Uterus (tissue), 4 donors: ENCODE measurements around the gene OOSP3. TPM values are rescaled to one million over a fixed set of nuclear protein-coding genes. Genes with fewer than 3 reads are reported as not detected.

Experiments
- DNase-seq, 2 donors: peaks; one replicate each; pipeline ENCODE4 v3.0.0-alpha.2; 2019 to 2020
- H3K27ac ChIP-seq, 2 donors: fragments of 200-600 bp; sonication (generic); 1 replicate in 1 of 2; 2 replicates in 1 of 2; pipeline ENCODE4 v1.5.1; 2016 to 2018
- H3K27me3 ChIP-seq, 2 donors: fragments of 200-600 bp; sonication (generic); one replicate each; pipeline ENCODE4 v1.5.1; 2018 to 2019; ENCODE audit warnings: control low read depth in 1 of 2
- H3K36me3 ChIP-seq, 2 donors: fragments of 200-600 bp; sonication (generic); one replicate each; pipeline ENCODE4 v1.5.1; 2019; ENCODE audit warnings: control low read depth in 1 of 2
- H3K4me1 ChIP-seq, 2 donors: fragments of 200-600 bp; sonication (generic); one replicate each; pipeline ENCODE4 v1.5.1; 2018 to 2019; ENCODE audit warnings: control low read depth in 1 of 2
- H3K4me3 ChIP-seq, 2 donors: fragments of 200-600 bp; sonication (generic); 1 replicate in 1 of 2; 2 replicates in 1 of 2; pipeline ENCODE4 v1.5.1; 2018 to 2019; ENCODE audit warnings: mild to moderate bottlenecking in 1 of 2
- H3K9me3 ChIP-seq, 2 donors: fragments of 200-600 bp; sonication (generic); one replicate each; pipeline ENCODE4 v1.5.1; 2019; ENCODE audit warnings: control low read depth in 1 of 2
- POLR2A ChIP-seq, 2 donors: fragments of 450-650 bp; IDR thresholded peaks; one replicate each; pipeline ENCODE4 v1.6.1; 2016; ENCODE audit warnings: antibody characterized with exemption in 2 of 2, mild to moderate bottlenecking in 1 of 2, moderate library complexity in 1 of 2
- intact Hi-C: fragments of 100-400 bp; cut with DNase I; formaldehyde crosslinking; loops from one replicate; pipeline ENCODE4 v1.15.1; 2023; ENCODE audit warnings: low total_unique reads
- total RNA-seq, 4 donors: library from RNA; depleted of rRNA in 3 of 4; stranded (reverse); fragments of >200 nt in 3 of 4; gene quantifications; one replicate each; pipeline versions ENCODE4 v1.1.0 to v1.2.4, GENCODE V29; 2014 to 2023
- TF ChIP-seq, protein P1 (sequence below), 4 experiments: fragments of 200-600 bp in 2 of 4; fragments of 450-650 bp in 2 of 4; sonication (generic) in 2 of 4; IDR thresholded peaks; one replicate each; pipeline ENCODE4 v1.5.1; 2016 to 2019; ENCODE audit warnings: antibody characterized with exemption in 4 of 4, mild to moderate bottlenecking in 2 of 4, moderate library complexity in 1 of 4
- donor health status: DM: yes; HTN: yes; CAD: no.

The OOSP3 gene
- total RNA-seq, 4 donors from 2014 or later, result not detected

DNA sequence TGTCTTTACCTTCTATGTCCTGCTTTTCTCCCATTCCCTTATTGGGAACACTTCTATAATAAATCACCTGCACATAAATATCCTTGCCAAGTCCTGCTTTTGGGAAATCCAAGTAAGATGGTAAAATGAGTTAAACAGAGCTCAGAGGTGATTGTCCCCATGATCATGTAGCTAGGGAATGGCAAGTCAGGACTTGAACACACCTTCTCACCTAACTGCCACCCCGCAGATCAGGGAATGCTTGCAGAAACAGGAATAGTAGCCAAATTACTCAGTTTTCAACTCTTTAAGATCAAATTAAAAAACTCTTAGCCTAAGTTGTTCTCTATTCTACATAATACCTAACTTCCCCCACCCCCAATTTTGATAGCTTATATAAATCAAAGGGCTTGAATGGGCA, 16.0 kb downstream of the OOSP3 start:
- H3K9me3 ChIP-seq, result no peaks in the 10 kb centered on the region
- no peaks in the 10 kb centered on the region for H3K36me3 ChIP-seq
- H3K27me3 ChIP-seq, result no peaks in the 10 kb centered on the region
- TF ChIP-seq, protein P1, sequence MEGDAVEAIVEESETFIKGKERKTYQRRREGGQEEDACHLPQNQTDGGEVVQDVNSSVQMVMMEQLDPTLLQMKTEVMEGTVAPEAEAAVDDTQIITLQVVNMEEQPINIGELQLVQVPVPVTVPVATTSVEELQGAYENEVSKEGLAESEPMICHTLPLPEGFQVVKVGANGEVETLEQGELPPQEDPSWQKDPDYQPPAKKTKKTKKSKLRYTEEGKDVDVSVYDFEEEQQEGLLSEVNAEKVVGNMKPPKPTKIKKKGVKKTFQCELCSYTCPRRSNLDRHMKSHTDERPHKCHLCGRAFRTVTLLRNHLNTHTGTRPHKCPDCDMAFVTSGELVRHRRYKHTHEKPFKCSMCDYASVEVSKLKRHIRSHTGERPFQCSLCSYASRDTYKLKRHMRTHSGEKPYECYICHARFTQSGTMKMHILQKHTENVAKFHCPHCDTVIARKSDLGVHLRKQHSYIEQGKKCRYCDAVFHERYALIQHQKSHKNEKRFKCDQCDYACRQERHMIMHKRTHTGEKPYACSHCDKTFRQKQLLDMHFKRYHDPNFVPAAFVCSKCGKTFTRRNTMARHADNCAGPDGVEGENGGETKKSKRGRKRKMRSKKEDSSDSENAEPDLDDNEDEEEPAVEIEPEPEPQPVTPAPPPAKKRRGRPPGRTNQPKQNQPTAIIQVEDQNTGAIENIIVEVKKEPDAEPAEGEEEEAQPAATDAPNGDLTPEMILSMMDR (IDR thresholded peaks at IDR 0.05), result no peak
- TF ChIP-seq POLR2A (IDR thresholded peaks at IDR 0.05), result no peak
- DNase-seq, result no peak
- H3K4me1 ChIP-seq, result no peaks in the 10 kb centered on the region
- H3K4me3 ChIP-seq, result no peak overlapping the region
- H3K27ac ChIP-seq, result no peak overlapping the region
- intact Hi-C loops, result no loop called here

DNA sequence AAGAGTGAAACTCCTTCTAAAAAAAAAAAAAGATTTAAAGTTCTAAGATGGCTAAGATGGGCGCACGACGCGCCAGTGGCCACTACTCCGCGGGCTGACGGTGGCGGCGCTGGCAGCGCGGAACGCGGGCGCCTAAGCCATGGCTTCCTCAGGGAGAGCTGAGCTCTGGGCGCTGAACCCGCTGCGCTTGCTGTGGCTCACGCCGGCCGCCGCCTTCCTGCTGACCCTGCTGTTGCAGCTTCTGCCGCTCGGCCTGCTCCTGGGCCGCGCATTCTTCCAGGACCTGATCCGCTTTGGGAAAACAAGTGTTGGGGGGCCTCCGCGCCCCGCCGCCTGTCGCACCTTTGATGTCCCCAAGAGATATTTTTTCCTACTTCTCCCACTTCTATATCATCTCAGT, 19.5 kb downstream of the OOSP3 start:
- TF ChIP-seq, protein P1 (IDR thresholded peaks at IDR 0.05), result no peak
- no peak for TF ChIP-seq POLR2A (IDR thresholded peaks at IDR 0.05)
- Histone ChIP-seq H3K4me1 (no peaks in the 10 kb centered on the region), H3K4me3 (no peak overlapping the region), H3K36me3 (no peaks in the 10 kb centered on the region), H3K27me3 (no peaks in the 10 kb centered on the region), H3K9me3 (no peaks in the 10 kb centered on the region), H3K27ac (no peak overlapping the region)
- DNase-seq, result no peak
- intact Hi-C loops, result no loop called here

DNA sequence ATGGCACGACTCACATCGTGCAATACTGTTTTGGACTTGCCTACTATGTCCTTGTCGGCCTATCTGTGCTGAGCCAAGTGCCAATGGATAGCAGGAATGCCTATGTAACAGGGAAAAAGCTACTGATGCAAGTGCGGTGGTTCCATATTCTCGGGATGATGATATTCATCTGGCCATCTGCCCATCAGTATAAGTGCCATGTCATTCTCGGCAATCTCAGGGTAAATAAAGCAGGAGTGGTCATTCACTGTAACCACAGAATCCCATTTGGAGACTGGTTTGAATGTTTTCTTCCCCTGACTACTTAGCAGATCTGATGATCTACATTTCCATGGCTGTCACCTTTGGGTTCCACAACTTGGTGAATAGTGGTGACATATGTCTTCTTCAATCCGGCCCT, 20.1 kb downstream of the OOSP3 start:
- Histone ChIP-seq H3K27me3 (no peaks in the 10 kb centered on the region), H3K4me1 (no peaks in the 10 kb centered on the region), H3K36me3 (no peaks in the 10 kb centered on the region), H3K27ac (no peak overlapping the region), H3K9me3 (no peaks in the 10 kb centered on the region), H3K4me3 (no peak overlapping the region)
- DNase-seq, result no peak
- TF ChIP-seq POLR2A (IDR thresholded peaks at IDR 0.05), result no peak
- TF ChIP-seq, protein P1 (IDR thresholded peaks at IDR 0.05), result no peak
- intact Hi-C loops, result no loop called here

DNA sequence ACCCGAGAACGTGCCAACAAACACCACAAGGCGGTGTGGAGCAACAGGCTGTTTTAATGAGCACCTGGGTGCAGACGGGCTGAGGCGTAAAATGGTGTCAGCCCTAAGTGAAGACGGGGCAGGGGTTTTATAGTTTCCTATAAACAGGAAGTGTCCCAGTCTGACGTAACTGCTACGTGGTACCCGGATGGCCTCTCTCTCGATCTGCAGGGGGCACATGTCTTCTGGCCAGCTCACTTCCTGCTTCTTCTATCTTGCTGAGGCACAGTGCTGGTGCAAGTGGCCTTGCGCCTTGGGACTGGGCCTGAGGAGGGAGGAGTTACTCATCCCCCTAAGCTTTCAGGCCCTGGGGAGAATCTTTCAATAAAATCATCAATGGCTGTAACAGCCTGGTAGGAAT, 20.9 kb downstream of the OOSP3 start:
- Histone ChIP-seq H3K36me3 (no peaks in the 10 kb centered on the region), H3K4me1 (no peaks in the 10 kb centered on the region), H3K9me3 (no peaks in the 10 kb centered on the region), H3K4me3 (no peak overlapping the region), H3K27ac (no peak overlapping the region), H3K27me3 (no peaks in the 10 kb centered on the region)
- no peak for TF ChIP-seq POLR2A (IDR thresholded peaks at IDR 0.05)
- TF ChIP-seq, protein P1 (IDR thresholded peaks at IDR 0.05), result no peak
- intact Hi-C loops, result no loop called here
- DNase-seq, result no peak

DNA sequence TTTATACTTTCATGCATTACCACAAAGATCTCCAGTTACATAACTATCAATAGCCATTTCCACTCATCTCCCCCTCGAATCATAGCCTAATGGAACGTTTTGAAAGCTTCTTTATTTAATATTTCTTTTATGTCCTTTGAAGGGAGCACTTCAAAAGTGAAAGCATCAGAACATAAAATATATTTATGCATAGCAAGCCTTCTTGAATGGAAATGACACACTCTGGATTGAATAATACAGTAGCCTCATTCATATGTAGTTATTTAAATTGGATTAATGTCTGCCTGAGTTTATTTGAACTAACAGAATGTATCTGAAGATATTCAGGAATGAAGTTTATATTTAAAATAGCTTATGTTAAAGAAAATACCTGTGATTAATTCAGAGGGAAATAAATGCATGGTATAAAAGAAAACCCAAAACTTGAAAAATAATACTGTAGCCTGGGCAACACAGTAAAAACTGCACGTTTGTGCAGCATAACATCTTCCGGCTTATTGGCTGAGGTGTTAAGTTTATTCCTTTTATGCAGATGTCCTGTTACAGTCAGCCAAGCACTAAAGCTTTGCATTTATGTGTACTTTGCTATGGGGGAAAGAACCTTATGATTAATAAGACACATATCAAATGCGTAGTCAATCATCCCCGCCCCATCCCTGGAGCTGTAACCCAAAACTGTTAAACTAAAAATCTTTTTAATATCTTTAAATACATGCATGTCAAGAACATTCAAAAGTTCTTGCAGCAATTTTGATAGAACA, 22.0 kb downstream of the OOSP3 start:
- Histone ChIP-seq H3K27me3 (no peaks in the 10 kb centered on the region), H3K9me3 (no peaks in the 10 kb centered on the region), H3K36me3 (no peaks in the 10 kb centered on the region), H3K27ac (no peak overlapping the region), H3K4me1 (no peaks in the 10 kb centered on the region), H3K4me3 (no peak overlapping the region)
- TF ChIP-seq POLR2A (IDR thresholded peaks at IDR 0.05), result no peak
- TF ChIP-seq, protein P1 (IDR thresholded peaks at IDR 0.05), result no peak
- intact Hi-C loops, result no loop called here
- no peak for DNase-seq
